Endothelial cell of umbilical vein (primary cell): ENCODE results near the gene AP1M1. TPM values are rescaled to one million over a fixed set of nuclear protein-coding genes. Genes with fewer than 3 reads are reported as not detected.
"Not testable (repeated sequence)": the region's sequence is repeated elsewhere in the genome, so short reads cannot be mapped to it uniquely, and the experiment has no call there.

Experiments used
- BruUV-seq: library from RNA; stranded (reverse); fragments of 400-500 nt; replicated peaks from 2 replicates; lab custom pipeline; 2021; lab: Mats Ljungman, UMichigan
- CTCF ChIA-PET: fragments of 300-600, 350-600 bp; sonication (Branson Sonifier 250); formaldehyde crosslinking; loops from one replicate; lab custom pipeline; 2021; ENCODE audit warnings: antibody characterized with exemption, inconsistent platforms; lab: Charles Lee
- POLR2A ChIA-PET: fragments of 300-600, 350-600 bp; sonication (Branson Sonifier 250); formaldehyde crosslinking; loops from one replicate; lab custom pipeline; 2021; ENCODE audit warnings: antibody characterized with exemption, inconsistent platforms; lab: Charles Lee
- DNase-seq: peaks from one replicate; pipeline ENCODE4 v3.0.0-alpha.2; 2011; ENCODE audit warnings: low read depth, low spot score
- FAIRE-seq: peaks from 2 replicates; lab custom pipeline; 2011; peaks lifted over from hg19 to GRCh38; lab: Jason Lieb, UNC
- H2AFZ ChIP-seq: 2 replicates; pipeline ENCODE4 v1.6.0; 2012; ENCODE audit warnings: low read depth, low read length, control low read depth, inconsistent platforms
- H3K27ac ChIP-seq: 2 replicates; pipeline ENCODE4 v1.5.1; 2011; ENCODE audit warnings: low read depth, mild to moderate bottlenecking, control low read depth, low read length, moderate library complexity; ENCODE audit not compliant: insufficient read depth
- H3K27me3 ChIP-seq, 2 experiments: 2 replicates each; pipeline versions ENCODE4 v1.6.0 to v1.6.1; 2011; ENCODE audit warnings: low read length in 2 of 2, mixed read lengths in 1 of 2; ENCODE audit not compliant: control insufficient read depth in 2 of 2, insufficient read depth in 2 of 2
- H3K36me3 ChIP-seq, 2 experiments: 2 replicates in 1 of 2; 3 replicates in 1 of 2; pipeline ENCODE4 v1.5.1; 2011; ENCODE audit warnings: low read length in 2 of 2, mild to moderate bottlenecking in 1 of 2, moderate library complexity in 1 of 2; ENCODE audit not compliant: control insufficient read depth in 2 of 2, insufficient read depth in 2 of 2; ENCODE audit errors: extremely low read depth in 1 of 2
- H3K4me1 ChIP-seq: 3 replicates; pipeline ENCODE4 v1.5.1; 2011; ENCODE audit warnings: mild to moderate bottlenecking, low read length; ENCODE audit not compliant: control insufficient read depth, insufficient read depth; ENCODE audit errors: extremely low read depth
- H3K4me2 ChIP-seq: 2 replicates; pipeline ENCODE4 v1.6.1; 2011; ENCODE audit warnings: low read length, control low read depth, mixed read lengths; ENCODE audit not compliant: insufficient read depth
- H3K4me3 ChIP-seq, 3 experiments: fragments of 200-600 bp in 1 of 3; sonication (generic), shearing (Covaris generic) in 1 of 3; replicated peaks in 1 of 3; 2 replicates each; pipeline ENCODE4 v1.5.1; 2011 to 2016; ENCODE audit warnings: control low read depth in 3 of 3, low read length in 3 of 3, mild to moderate bottlenecking in 2 of 3, inconsistent platforms in 1 of 3, low read depth in 1 of 3, moderate library complexity in 1 of 3; ENCODE audit not compliant: insufficient read depth in 1 of 3
- H3K79me2 ChIP-seq: 2 replicates; pipeline ENCODE4 v1.6.0; 2012; ENCODE audit warnings: low read length, inconsistent platforms; ENCODE audit not compliant: control insufficient read depth, insufficient read depth
- H3K9ac ChIP-seq: replicated peaks from 2 replicates; pipeline ENCODE3; 2011; ENCODE audit warnings: low read length, control low read depth; ENCODE audit not compliant: insufficient read depth; ENCODE audit errors: extremely low read depth
- H3K9me1 ChIP-seq: replicated peaks from 3 replicates; pipeline ENCODE4 v1.6.0; 2011; ENCODE audit warnings: mild to moderate bottlenecking, low read length; ENCODE audit not compliant: control insufficient read depth, insufficient read depth; ENCODE audit errors: extremely low read depth
- H3K9me3 ChIP-seq: replicated peaks from 2 replicates; pipeline ENCODE4 v1.5.1; 2012; ENCODE audit warnings: low read length, inconsistent platforms; ENCODE audit not compliant: control insufficient read depth, insufficient read depth
- H4K20me1 ChIP-seq: replicated peaks from 2 replicates; pipeline ENCODE3; 2011; ENCODE audit warnings: mild to moderate bottlenecking, low read length; ENCODE audit not compliant: control insufficient read depth, insufficient read depth; ENCODE audit errors: extremely low read depth
- CTCF ChIP-seq, 2 donors: IDR thresholded peaks; 1 replicate in 1 of 2; 2 replicates in 1 of 2; pipeline ENCODE4 v1.5.1; 2011; ENCODE audit warnings: low read length in 2 of 2, mild to moderate bottlenecking in 2 of 2, moderate library complexity in 2 of 2, control low read depth in 1 of 2, inconsistent platforms in 1 of 2, low read depth in 1 of 2; ENCODE audit not compliant: insufficient read depth in 1 of 2; ENCODE audit errors: extremely low read depth in 1 of 2
- GATA2 ChIP-seq: IDR thresholded peaks from 2 replicates; pipeline ENCODE4 v1.7.0; 2011; ENCODE audit warnings: low read depth, mild to moderate bottlenecking, moderate library complexity, mixed read lengths, low read length; ENCODE audit not compliant: insufficient read length, insufficient read depth
- MYC ChIP-seq: IDR thresholded peaks from one replicate; pipeline ENCODE4 v1.6.1; 2011; ENCODE audit warnings: mild to moderate bottlenecking, low read depth, low read length
- POLR2A ChIP-seq: IDR thresholded peaks from 2 replicates; pipeline ENCODE4 v1.6.1; 2012; ENCODE audit warnings: low read depth, mild to moderate bottlenecking, control low read depth, low read length
- dilution Hi-C: fragments of 300-500 bp; cut with MboI; formaldehyde crosslinking; loops from one replicate; pipeline ENCODE4 v1.15.0; 2019; ENCODE audit warnings: low sequenced_read_pairs; ENCODE audit not compliant: extremely low pct_ligation_motif_present
- intact Hi-C: fragments of 100-400 bp; cut with micrococcal nuclease; formaldehyde crosslinking; loops from one replicate; pipeline ENCODE4 v1.10.0; 2022
- polyA plus RNA-seq, 4 experiments: library from polyadenylated mRNA; depleted of rRNA in 3 of 4; stranded (reverse) in 3 of 4; unstranded in 1 of 4; fragments of >200 nt; gene quantifications; 2 replicates each; pipeline versions ENCODE4 v1.2.1 to v1.2.3, GENCODE V29; 2011 to 2012; ENCODE audit warnings: missing spikeins in 1 of 4
- total RNA-seq: library from RNA; stranded (reverse); gene quantifications from 2 replicates; pipeline ENCODE4 v1.2.3, GENCODE V29; 2021

The AP1M1 gene
- total and polyA plus RNA-seq, 2 donors (not counting 3 experiments of a cell fraction or from before 2014, with no cell fraction given) = 99.3 to 129 TPM

- FAIRE-seq (no peak), DNase-seq (no peak)
- dilution Hi-C loops = no loop called here
- Histone ChIP-seq H3K4me1 (peaks cover 23% of the 10 kb centered on the region), H3K79me2 (no peaks in the 10 kb centered on the region), H3K4me2 (no peak overlapping the region), H3K27ac (peak overlapping the region; percentile 97), H2AFZ (no peak overlapping the region), H3K27me3 (no peaks in the 10 kb centered on the region), H3K4me3 (no peak overlapping the region), H4K20me1 (no peaks in the 10 kb centered on the region), H3K36me3 (no peaks in the 10 kb centered on the region), H3K9me1 (no peaks in the 10 kb centered on the region), H3K9ac (peak overlapping the region; percentile 94), H3K9me3 (no peaks in the 10 kb centered on the region)
- BruUV-seq = no TSS peak
- intact Hi-C loops = loop anchor here (5.0 kb wide), 2 partner anchors 37 to 207 kb away; partner anchors contain the start of gene TPM4
- POLR2A ChIA-PET = interaction anchor here (1.3 to 2.5 kb wide), 5 partner anchors 14 to 44 kb away, joined by 4 to 17 read pairs (median 9); partner anchors contain the start of gene KLF2
- CTCF ChIA-PET = interaction anchor here (1.4 to 1.9 kb wide), 5 partner anchors 40 to 102 kb away, joined by 5 to 11 read pairs (median 9); partner anchors contain the start of gene KLF2
- TF ChIP-seq POLR2A = no peak
- no peak for TF ChIP-seq CTCF (IDR thresholded peaks at IDR 0.05; ENCODE audit: extremely low read depth in 1 of 2, insufficient read depth in 1 of 2, low read depth in 1 of 2, low read length in 2 of 2)
- no peak for TF ChIP-seq GATA2
- TF ChIP-seq MYC = no peak
These were observed 86.8 kb downstream of the AP1M1 start for GRCh38 chr19:16284505-16284904.

GRCh38 chr19:16285079-16285478, 87.4 kb downstream of the AP1M1 start:
- ChIA-PET POLR2A (interaction anchor here (1.9 to 2.5 kb wide), 2 partner anchors 26 to 31 kb away, joined by 9 to 17 read pairs; no protein-coding TSS in a partner anchor), CTCF (interaction anchor here (0.9 to 1.9 kb wide), 3 partner anchors 29 to 43 kb away, joined by 3 to 11 read pairs (median 9); partner anchors contain the start of gene KLF2)
- H3K9me3 ChIP-seq, H3K79me2 ChIP-seq, DNase-seq, H3K36me3 ChIP-seq, dilution Hi-C loops, H3K4me2 ChIP-seq, H3K4me3 ChIP-seq, H2AFZ ChIP-seq, FAIRE-seq, H3K9me1 ChIP-seq, H3K27me3 ChIP-seq, H3K9ac ChIP-seq, BruUV-seq, intact Hi-C loops, H3K27ac ChIP-seq, H4K20me1 ChIP-seq: not testable (repeated sequence)
- peaks cover 26% of the 10 kb centered on the region for H3K4me1 ChIP-seq
